ENCODE measurements around the gene DPCD. TPM values are rescaled to one million over a fixed set of nuclear protein-coding genes. Genes with fewer than 3 reads are reported as not detected.

Gene DPCD
- total RNA-seq, 2 donors from 2014 or later = 9.2 to 16.6 TPM

DNA sequence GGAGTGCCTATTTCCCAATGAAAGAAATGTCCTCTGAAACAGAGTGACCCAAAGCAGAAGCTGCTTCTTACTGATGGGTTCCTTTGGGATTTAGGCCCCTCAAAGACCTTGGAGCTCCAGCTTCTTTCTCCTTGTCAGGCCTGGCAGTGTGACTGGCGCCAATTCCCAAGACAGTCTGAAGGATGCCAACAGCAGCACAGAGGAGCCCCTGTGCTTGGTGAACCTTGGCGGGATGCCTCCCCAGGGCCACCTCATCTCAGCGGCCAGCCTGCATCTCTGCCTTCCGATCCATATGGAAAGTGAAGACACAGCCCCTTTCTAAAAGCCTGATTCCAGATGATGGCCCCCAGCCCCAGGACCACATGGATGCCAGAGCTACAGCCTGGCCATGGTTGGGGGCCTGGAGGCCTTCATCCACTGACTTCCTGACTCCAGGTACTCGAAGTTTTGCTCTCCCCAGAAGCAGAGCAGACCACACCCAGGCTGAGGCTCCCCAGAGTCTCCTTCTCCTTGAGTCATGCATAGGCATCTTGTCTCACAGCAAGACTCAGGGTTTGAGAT, 61.5 kb downstream of the DPCD start:
- no peaks in the 10 kb centered on the region for H3K27me3 ChIP-seq
- no peaks in the 10 kb centered on the region for H3K36me3 ChIP-seq (replicated peaks in 1 of 2; ENCODE audit: insufficient read depth in 1 of 2, low read depth in 2 of 2)
- H3K4me3 ChIP-seq = no peak overlapping the region
- intact Hi-C loops (cut with DNase I) = no loop called here
- no peaks in the 10 kb centered on the region for H3K9me3 ChIP-seq
- DNase-seq (no peak), ATAC-seq (no peak)
- H3K4me1 ChIP-seq = no peaks in the 10 kb centered on the region
- no peak overlapping the region for H3K27ac ChIP-seq
- WGBS, 2 donors = 91 to 98% methylated on average over 5 of the region's 5 CpGs
- TF ChIP-seq POLR2A (IDR thresholded peaks at IDR 0.05) = no peak
- no peak for TF ChIP-seq CTCF (IDR thresholded peaks at IDR 0.05)

DNA sequence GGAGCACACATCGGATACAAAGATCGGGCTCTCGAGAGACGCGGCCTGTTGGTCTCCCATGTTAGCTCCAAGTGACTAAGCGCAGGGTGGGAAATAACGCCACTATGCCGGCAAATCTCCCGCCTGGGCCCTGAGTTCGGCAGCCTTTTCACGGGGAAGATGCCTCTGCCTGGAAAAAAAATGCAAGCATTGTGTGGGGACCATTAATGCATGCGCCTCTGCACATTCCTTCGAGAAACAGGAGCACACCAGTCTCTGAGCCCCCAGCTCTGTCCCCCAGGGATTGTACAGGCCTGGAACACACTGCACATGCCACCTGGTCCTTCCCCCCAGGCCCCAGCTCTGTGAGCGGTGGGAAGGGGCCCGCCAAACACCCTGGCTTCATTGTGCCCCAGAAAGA, 62.7 kb downstream of the DPCD start:
- no peak for ATAC-seq

DNA sequence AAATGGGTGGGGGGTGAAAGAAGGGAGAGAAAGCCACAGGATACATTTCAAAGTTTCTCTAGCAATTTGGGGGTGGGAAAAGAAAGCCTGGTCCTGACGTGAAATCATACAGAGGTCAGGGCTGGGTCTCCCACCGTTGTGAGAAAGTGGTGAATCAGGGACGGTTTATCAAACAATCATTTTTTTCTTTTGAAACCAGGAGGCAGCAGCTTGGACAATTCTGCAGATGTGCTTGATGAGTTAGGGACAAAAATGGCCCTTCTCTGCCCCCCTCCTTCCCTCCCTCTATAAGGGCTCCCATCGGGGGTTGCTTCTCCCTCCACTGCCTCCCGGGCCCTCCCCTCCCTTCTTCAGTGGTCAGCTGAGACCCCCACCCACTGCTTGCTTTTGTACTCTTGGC, 63.2 kb downstream of the DPCD start:
- Histone ChIP-seq H3K4me3 (no peak overlapping the region), H3K4me1 (no peaks in the 10 kb centered on the region), H3K9me3 (no peaks in the 10 kb centered on the region), H3K27me3 (no peaks in the 10 kb centered on the region), H3K27ac (no peak overlapping the region), H3K36me3 (replicated peaks in 1 of 2; ENCODE audit: insufficient read depth in 1 of 2, low read depth in 2 of 2) (peaks cover 0 to 1% of the 10 kb centered on the region in 2 donors)
- TF ChIP-seq CTCF (IDR thresholded peaks at IDR 0.05) (no peak), POLR2A (IDR thresholded peaks at IDR 0.05) (no peak)
- intact Hi-C loops (cut with DNase I) = no loop called here
- no peak for ATAC-seq
- no peak for DNase-seq
- 82 to 87% methylated on average over 5 of the region's 5 CpGs for WGBS, 2 donors

More for the DNA sequence above, 62.7 kb downstream of the DPCD start:
- H3K4me1 ChIP-seq = no peaks in the 10 kb centered on the region
- 88 to 94% methylated on average over 14 to 15 of the region's 15 CpGs for WGBS, 2 donors
- no peaks in the 10 kb centered on the region for H3K9me3 ChIP-seq
- no peak overlapping the region for H3K4me3 ChIP-seq
- H3K36me3 ChIP-seq (replicated peaks in 1 of 2; ENCODE audit: insufficient read depth in 1 of 2, low read depth in 2 of 2) = no peaks in the 10 kb centered on the region
- DNase-seq = no peak
- no peaks in the 10 kb centered on the region for H3K27me3 ChIP-seq
- H3K27ac ChIP-seq = no peak overlapping the region
- TF ChIP-seq POLR2A (IDR thresholded peaks at IDR 0.05) = no peak
- TF ChIP-seq CTCF (IDR thresholded peaks at IDR 0.05) = no peak
- intact Hi-C loops (cut with DNase I) = no loop called here

DNA sequence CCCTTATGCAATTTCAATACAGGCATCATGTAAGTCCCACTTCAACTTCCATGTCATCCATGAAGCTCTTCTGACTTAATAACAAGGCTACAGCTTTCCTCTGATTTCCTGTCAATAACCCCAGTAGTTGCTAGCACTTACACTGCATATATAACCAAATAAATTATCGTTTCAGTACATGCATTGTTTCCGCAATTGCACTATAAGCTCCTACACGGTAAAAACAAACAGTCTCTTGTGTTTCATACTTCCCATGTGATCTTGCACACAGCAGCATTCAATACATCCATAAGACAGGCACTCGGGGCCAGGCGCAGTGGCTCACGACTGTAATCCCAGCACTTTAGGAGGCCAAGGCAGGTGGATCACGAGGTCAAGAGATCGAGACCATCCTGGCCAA, 65.4 kb downstream of the DPCD start:
- Histone ChIP-seq H3K27ac (no peak overlapping the region), H3K4me1 (no peaks in the 10 kb centered on the region), H3K9me3 (no peaks in the 10 kb centered on the region), H3K27me3 (no peaks in the 10 kb centered on the region), H3K4me3 (no peak overlapping the region), H3K36me3 (replicated peaks in 1 of 2; ENCODE audit: insufficient read depth in 1 of 2, low read depth in 2 of 2) (peaks cover 0 to 4% of the 10 kb centered on the region in 2 donors)
- TF ChIP-seq POLR2A (IDR thresholded peaks at IDR 0.05) (no peak), CTCF (IDR thresholded peaks at IDR 0.05) (no peak)
- no peak for DNase-seq
- intact Hi-C loops (cut with DNase I) = no loop called here
- no peak for ATAC-seq
- 91 to 92% methylated on average over 8 of the region's 8 CpGs for WGBS, 2 donors

DNA sequence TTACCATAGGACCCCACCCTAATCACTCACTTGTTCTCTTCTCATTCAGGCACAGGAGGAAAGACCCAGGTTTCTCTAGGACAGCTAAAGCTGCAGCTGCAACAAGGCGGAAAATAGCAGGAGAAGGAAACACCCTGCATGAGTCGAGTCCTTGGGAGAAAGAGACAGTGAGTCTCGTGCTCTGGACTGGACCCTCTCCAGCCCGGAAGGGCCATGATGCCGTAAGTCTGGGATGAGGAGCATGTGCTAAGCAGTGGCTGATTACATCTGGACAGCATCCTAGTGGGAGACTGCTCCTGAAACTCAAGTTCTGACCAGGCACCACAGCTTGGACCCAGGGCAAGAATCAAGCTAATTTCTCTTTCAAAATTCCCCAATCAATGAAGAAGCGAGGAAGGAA, 67.4 kb downstream of the DPCD start:
- Histone ChIP-seq H3K9me3 (no peaks in the 10 kb centered on the region), H3K36me3 (replicated peaks in 1 of 2; ENCODE audit: insufficient read depth in 1 of 2, low read depth in 2 of 2) (peaks cover 0 to 10% of the 10 kb centered on the region in 2 donors), H3K4me1 (no peaks in the 10 kb centered on the region), H3K27ac (no peak overlapping the region), H3K4me3 (no peak overlapping the region), H3K27me3 (no peaks in the 10 kb centered on the region)
- TF ChIP-seq POLR2A (IDR thresholded peaks at IDR 0.05) = no peak
- TF ChIP-seq CTCF (IDR thresholded peaks at IDR 0.05) = no peak
- ATAC-seq (no peak), DNase-seq (peak in 2 of 4 donors; percentile 5 to 10)
- intact Hi-C loops (cut with DNase I) = no loop called here
- WGBS, 2 donors = 81 to 85% methylated on average over 4 to 6 of the region's 6 CpGs
